CD4-positive, alpha-beta T cell (primary cell): ENCODE data around the gene BMPR2. TPM values are rescaled to one million over a fixed set of nuclear protein-coding genes. Genes with fewer than 3 reads are reported as not detected.

Source experiments
- ATAC-seq: fragments of 200-7000 bp; cut with Tn5 transposase; one replicate; pipeline ENCODE4 v1.10.0; 2022; ENCODE audit warnings: mild to moderate bottlenecking; ENCODE audit not compliant: poor library complexity
- CTCF ChIA-PET: fragments of 350-600 bp; sonication (Branson Sonifier 250); formaldehyde crosslinking; loops from one replicate; lab custom pipeline; 2021; ENCODE audit warnings: antibody characterized with exemption, inconsistent platforms; lab: Charles Lee
- POLR2A ChIA-PET: fragments of 350-600 bp; sonication (Branson Sonifier 250); formaldehyde crosslinking; loops from one replicate; lab custom pipeline; 2021; ENCODE audit warnings: antibody characterized with exemption, inconsistent platforms; lab: Charles Lee
- DNase-seq, 14 experiments: peaks; one replicate each; pipeline ENCODE4 v3.0.0-alpha.2; 2013 to 2020; ENCODE audit warnings: mixed read lengths in 2 of 14
- H3K27ac ChIP-seq, 2 donors: one replicate each; pipeline versions ENCODE4 v1.5.1 to v1.7.0; 2013; ENCODE audit warnings: low read length in 2 of 2, low read depth in 1 of 2, mild to moderate bottlenecking in 1 of 2
- H3K27me3 ChIP-seq, 2 experiments: 1 replicate in 1 of 2; 2 replicates in 1 of 2; pipeline versions ENCODE4 v1.6.1 to v1.7.0; 2013; ENCODE audit warnings: low read length in 2 of 2, control low read depth in 1 of 2, mild to moderate bottlenecking in 1 of 2, moderate library complexity in 1 of 2; ENCODE audit not compliant: insufficient read depth in 2 of 2, control insufficient read depth in 1 of 2
- H3K36me3 ChIP-seq: one replicate; pipeline ENCODE4 v1.6.1; 2013; ENCODE audit warnings: low read length, control low read depth; ENCODE audit not compliant: insufficient read depth
- H3K4me1 ChIP-seq: one replicate; pipeline ENCODE4 v1.6.1; 2013; ENCODE audit warnings: low read length, control low read depth; ENCODE audit not compliant: insufficient read depth
- H3K4me3 ChIP-seq: one replicate; pipeline ENCODE4 v1.5.1; 2013; ENCODE audit warnings: mild to moderate bottlenecking, low read length, moderate library complexity
- H3K9me3 ChIP-seq, 2 experiments: 1 replicate in 1 of 2; 2 replicates in 1 of 2; pipeline versions ENCODE4 v1.6.1 to v1.7.0; 2013; ENCODE audit warnings: low read length in 2 of 2, mild to moderate bottlenecking in 2 of 2, control low read depth in 1 of 2, moderate library complexity in 1 of 2; ENCODE audit not compliant: control insufficient read depth in 1 of 2, insufficient read depth in 1 of 2
- H3K27ac Mint-ChIP-seq: one replicate; pipeline ENCODE4 v1.8.0; 2020; ENCODE audit warnings: mixed read lengths
- H3K27me3 Mint-ChIP-seq: one replicate; pipeline ENCODE4 v1.8.0; 2021; ENCODE audit warnings: mixed read lengths
- H3K36me3 Mint-ChIP-seq: one replicate; pipeline ENCODE4 v1.8.0; 2021; ENCODE audit warnings: low read depth, mixed read lengths
- H3K4me1 Mint-ChIP-seq: one replicate; pipeline ENCODE4 v1.8.0; 2021; ENCODE audit warnings: low read depth, mixed read lengths
- H3K4me3 Mint-ChIP-seq: one replicate; pipeline ENCODE4 v1.8.0; 2020; ENCODE audit warnings: mild to moderate bottlenecking, mixed read lengths
- H3K9me3 Mint-ChIP-seq: one replicate; pipeline ENCODE4 v1.8.0; 2020; ENCODE audit warnings: mixed read lengths
- CTCF ChIP-seq: fragments of 200-600 bp; IDR thresholded peaks from one replicate; pipeline ENCODE4 v1.8.0; 2022; ENCODE audit warnings: antibody characterized with exemption, mild to moderate bottlenecking
- intact Hi-C, 2 experiments: fragments of 100-400 bp; cut with DNase I in 1 of 2; cut with micrococcal nuclease in 1 of 2; formaldehyde crosslinking; loops; one replicate each; pipeline versions ENCODE4 v1.15.1 to v1.9.0; 2023 to 2025; cut with DNase I, micrococcal nuclease
- total RNA-seq, 174 experiments: library from RNA in 2 of 174; stranded (reverse) in 2 of 174; gene quantifications; one replicate each; pipeline ENCODE4 v1.2.3 and lab custom pipeline; 2021 to 2026

BMPR2 gene
- total RNA-seq, 2 experiments from 2014 or later = 12.7 to 12.8 TPM

GRCh38 chr2:202454536-202454935 lies 78.4 kb downstream of the BMPR2 start:
- H3K36me3 ChIP-seq = no peaks in the 10 kb centered on the region
- H3K4me3 Mint-ChIP-seq = no peak overlapping the region
- H3K36me3 Mint-ChIP-seq = peaks cover 4% of the 10 kb centered on the region
- no peaks in the 10 kb centered on the region for H3K27me3 Mint-ChIP-seq
- ChIA-PET POLR2A (no interaction called here), CTCF (no interaction called here)
- intact Hi-C loops = no loop called here
- H3K4me3 ChIP-seq = no peak overlapping the region
- H3K27ac Mint-ChIP-seq = no peak overlapping the region
- no peaks in the 10 kb centered on the region for H3K4me1 Mint-ChIP-seq
- H3K4me1 ChIP-seq = no peaks in the 10 kb centered on the region
- no peak for DNase-seq
- H3K27ac ChIP-seq = no peak overlapping the region
- H3K9me3 Mint-ChIP-seq = no peaks in the 10 kb centered on the region
- no peak for ATAC-seq
- no peaks in the 10 kb centered on the region for H3K9me3 ChIP-seq
- no peaks in the 10 kb centered on the region for H3K27me3 ChIP-seq
- TF ChIP-seq CTCF = no peak

GRCh38 chr2:202455114-202455513 lies 79.0 kb downstream of the BMPR2 start:
- ChIA-PET CTCF (no interaction called here), POLR2A (no interaction called here)
- Mint-ChIP-seq H3K36me3 (peaks cover 4% of the 10 kb centered on the region), H3K27me3 (no peaks in the 10 kb centered on the region), H3K4me1 (no peaks in the 10 kb centered on the region), H3K4me3 (no peak overlapping the region), H3K9me3 (no peaks in the 10 kb centered on the region), H3K27ac (no peak overlapping the region)
- DNase-seq = no peak
- no peaks in the 10 kb centered on the region for H3K36me3 ChIP-seq
- H3K4me3 ChIP-seq = no peak overlapping the region
- H3K4me1 ChIP-seq = no peaks in the 10 kb centered on the region
- no peak for TF ChIP-seq CTCF
- H3K9me3 ChIP-seq = no peaks in the 10 kb centered on the region
- ATAC-seq = no peak
- no peak overlapping the region for H3K27ac ChIP-seq
- H3K27me3 ChIP-seq = no peaks in the 10 kb centered on the region
- intact Hi-C loops = no loop called here

- Mint-ChIP-seq H3K4me3 (no peak overlapping the region), H3K27me3 (no peaks in the 10 kb centered on the region), H3K27ac (no peak overlapping the region), H3K4me1 (no peaks in the 10 kb centered on the region), H3K36me3 (peaks cover 12% of the 10 kb centered on the region), H3K9me3 (no peaks in the 10 kb centered on the region)
- Histone ChIP-seq H3K36me3 (peaks cover 2% of the 10 kb centered on the region), H3K4me1 (no peaks in the 10 kb centered on the region), H3K4me3 (no peak overlapping the region), H3K9me3 (no peaks in the 10 kb centered on the region), H3K27me3 (no peaks in the 10 kb centered on the region), H3K27ac (no peak overlapping the region)
- intact Hi-C loops = no loop called here
- ChIA-PET CTCF (no interaction called here), POLR2A (no interaction called here)
- ATAC-seq (no peak), DNase-seq (no peak)
- no peak for TF ChIP-seq CTCF
These were observed 84.0 kb downstream of the BMPR2 start for GRCh38 chr2:202460119-202460518.
